GM10248 (cell line): Measurements from ENCODE around the gene MOB1A.

Experiments used
- CTCF ChIA-PET: fragments of 300-600 bp; sonication (Branson Sonifier 250); formaldehyde crosslinking; extraction: SDS; loops from one replicate; lab custom pipeline; 2021; ENCODE audit warnings: antibody characterized with exemption; lab: Yijun Ruan, JAX
- POLR2A ChIA-PET: fragments of 350-650 bp; sonication (Branson Sonifier 250); formaldehyde crosslinking; extraction: SDS; loops from one replicate; lab custom pipeline; 2020; ENCODE audit warnings: antibody characterized with exemption; lab: Yijun Ruan, JAX
- DNase-seq: peaks from one replicate; pipeline ENCODE4 v3.0.0; 2012; ENCODE audit errors: extremely low spot score
- CTCF ChIP-seq: IDR thresholded peaks from 2 replicates; pipeline ENCODE4 v1.5.1; 2012; ENCODE audit warnings: mild to moderate bottlenecking, low read depth; ENCODE audit errors: extremely low read depth, missing control alignments, control extremely low read depth

Gene MOB1A

DNA sequence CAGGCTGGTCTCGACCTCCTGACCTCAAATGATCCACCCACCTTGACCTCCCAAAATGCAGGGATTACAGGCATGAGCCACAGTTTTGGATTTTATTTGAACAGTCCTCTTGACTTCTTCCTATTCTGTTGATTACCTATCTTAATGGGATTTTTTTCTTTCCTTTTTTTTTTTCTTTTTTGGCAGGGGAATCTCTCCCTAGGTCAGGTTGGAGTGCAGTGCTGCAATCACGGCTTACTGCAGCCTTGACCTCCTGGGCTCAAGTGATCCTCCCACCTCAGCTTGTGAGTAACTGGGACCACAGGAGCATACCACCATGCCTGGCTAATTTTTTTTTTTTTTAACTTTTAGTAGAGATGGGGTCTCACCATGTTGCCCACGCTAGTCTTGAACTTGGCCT is 22.5 kb upstream of the MOB1A start:
- ChIA-PET POLR2A (interaction anchor here (3.6 kb wide), 1 partner anchor 23 kb away, joined by 26 read pairs; the partner anchor contains the start of gene MOB1A), CTCF (interaction anchor here (1.2 to 6.8 kb wide), 5 partner anchors 13 to 53 kb away, joined by 3 to 75 read pairs (median 5); partner anchors contain the start of genes BOLA3 and MOB1A)
- no peak for DNase-seq
- TF ChIP-seq CTCF: no peak

DNA sequence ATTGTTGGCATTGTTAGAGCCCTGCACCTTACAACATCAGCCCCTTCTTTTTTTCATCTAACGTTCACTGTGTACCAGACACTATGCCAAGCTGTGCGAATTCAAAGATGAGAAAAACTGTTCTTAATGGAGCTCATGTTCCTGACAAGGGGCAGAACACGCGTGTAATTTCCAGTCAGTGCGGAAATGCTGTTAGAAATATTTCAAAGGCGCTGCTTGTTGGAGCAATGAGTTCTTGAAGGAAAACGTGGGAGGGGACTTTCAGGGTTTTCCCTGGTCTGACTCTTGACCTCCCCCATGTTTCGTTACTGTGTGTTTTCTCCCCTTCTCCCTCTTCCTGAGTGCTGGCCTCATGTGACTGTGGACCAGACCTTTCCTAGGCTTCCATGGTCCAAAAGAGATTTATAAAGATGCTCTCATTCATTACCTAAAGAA is 21.2 kb upstream of the MOB1A start:
- ChIA-PET CTCF (interaction anchor here (0.6 to 6.8 kb wide), 9 partner anchors 11 to 281 kb away, joined by 3 to 75 read pairs (median 9); partner anchors contain the start of genes BOLA3 and MOB1A), POLR2A (interaction anchor here (0.7 to 3.6 kb wide), 7 partner anchors 8 to 168 kb away, joined by 3 to 26 read pairs (median 9); partner anchors contain the start of gene MOB1A)
- no peak for TF ChIP-seq CTCF
- peak; percentile 20 for DNase-seq

- DNase-seq: no peak
- TF ChIP-seq CTCF: no peak
- ChIA-PET POLR2A (interaction anchor here (0.7 to 3.6 kb wide), 11 partner anchors 8 to 208 kb away, joined by 3 to 26 read pairs (median 6); partner anchors contain the start of gene MOB1A), CTCF (interaction anchor here (0.6 to 6.8 kb wide), 14 partner anchors 8 to 281 kb away, joined by 3 to 75 read pairs (median 8); partner anchors contain the start of gene MOB1A)
Observed at GRCh38 chr2:74199275-74199701, 20.6 kb upstream of the MOB1A start.

- POLR2A ChIA-PET: interaction anchor here (0.6 to 3.6 kb wide), 10 partner anchors 9 to 295 kb away, joined by 3 to 26 read pairs (median 7); partner anchors contain the start of gene MOB1A
- TF ChIP-seq CTCF: peak; percentile 78
- CTCF ChIA-PET: interaction anchor here (1.1 to 6.8 kb wide), 15 partner anchors 9 to 180 kb away, joined by 3 to 75 read pairs (median 6); partner anchors contain the start of gene MOB1A
- DNase-seq: peak; percentile 95
Observed at GRCh38 chr2:74198461-74199274, 20.0 kb upstream of the MOB1A start, which contains the start of gene MTHFD2. TSS of gene MTHFD2 (plus strand) at chr2:74198615. CDS start at chr2:74198642, 27 bp downstream.

- ChIA-PET POLR2A (interaction anchor here (0.6 to 3.6 kb wide), 10 partner anchors 10 to 295 kb away, joined by 3 to 26 read pairs (median 6); partner anchors contain the start of gene MOB1A), CTCF (interaction anchor here (1.1 to 6.8 kb wide), 15 partner anchors 9 to 179 kb away, joined by 3 to 75 read pairs (median 6); partner anchors contain the start of gene MOB1A)
- no peak for TF ChIP-seq CTCF
Observed at GRCh38 chr2:74198023-74198460, 19.4 kb upstream of the MOB1A start.

DNA sequence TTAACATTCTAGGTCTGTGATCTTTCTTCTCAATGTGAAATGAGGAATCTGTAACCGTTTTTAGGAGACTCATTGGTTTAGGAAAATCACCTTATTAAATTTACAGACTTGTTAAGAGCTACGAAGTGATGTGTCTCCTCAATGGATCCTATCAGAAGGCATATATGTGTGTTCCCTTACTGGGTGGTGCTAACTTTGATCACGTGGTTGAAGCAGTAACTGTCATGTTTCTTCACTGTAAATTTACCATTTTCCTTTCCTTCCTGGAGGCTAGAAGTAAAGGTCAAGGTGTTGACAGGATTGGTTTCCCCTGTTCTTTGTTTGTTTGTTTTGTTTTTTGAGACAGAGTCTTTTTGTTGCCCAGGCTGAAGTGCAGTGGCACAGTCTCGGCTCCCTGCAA is 18.4 kb upstream of the MOB1A start:
- CTCF ChIA-PET: interaction anchor here (0.7 to 6.8 kb wide), 6 partner anchors 8 to 53 kb away, joined by 3 to 75 read pairs (median 10); partner anchors contain the start of gene MOB1A
- DNase-seq: no peak
- POLR2A ChIA-PET: interaction anchor here (0.5 to 1.4 kb wide), 2 partner anchors 12 to 18 kb away, joined by 3 to 5 read pairs; partner anchors contain the start of gene MOB1A
- TF ChIP-seq CTCF: no peak

More at GRCh38 chr2:74198023-74198460, 19.4 kb upstream of the MOB1A start:
- no peak for DNase-seq
